ENCODE data around the gene KIF16B.

DNA sequence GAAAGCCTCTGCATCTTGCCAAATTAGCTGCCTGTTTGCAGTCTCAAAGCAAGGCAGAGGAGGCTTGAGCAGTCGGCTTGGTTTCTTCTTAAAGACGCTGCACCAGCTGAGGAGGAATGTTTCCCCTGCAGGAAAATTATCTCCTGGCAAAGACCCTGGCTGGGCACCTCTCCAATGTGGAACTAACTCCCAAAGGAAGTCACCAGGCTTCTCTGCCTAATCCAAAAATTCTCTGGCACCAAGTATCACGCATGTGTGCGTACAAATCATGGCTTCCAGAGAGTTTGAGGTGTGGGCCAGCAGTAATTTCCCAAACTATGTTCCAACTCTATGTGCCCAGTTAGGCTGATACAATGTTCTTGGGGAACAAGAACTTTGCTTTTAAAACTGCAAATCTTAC is 176.2 kb downstream of the KIF16B start:
- TF ChIP-seq CTCF (IDR thresholded peaks at IDR 0.05; ENCODE audit: insufficient read depth, low read depth, low read length) (no peak), EZH2 (IDR thresholded peaks at IDR 0.05; ENCODE audit: insufficient read depth, low read length) (no peak)

All from astrocyte (in vitro differentiated cells and primary cell).